Transverse colon (tissue), 4 donors: ENCODE data around the gene MYH16. TPM values are rescaled to one million over a fixed set of nuclear protein-coding genes. Genes with fewer than 3 reads are reported as not detected.
"Not testable (repeated sequence)": the region's sequence is repeated elsewhere in the genome, so short reads cannot be mapped to it uniquely, and the experiment has no call there.

ENCODE experiments used
- DNase-seq: peaks from one replicate; pipeline ENCODE4 v3.0.0-alpha.2; 2019
- H3K27ac ChIP-seq, 4 donors: fragments of 200-600 bp; sonication (generic); 2 replicates each; pipeline ENCODE4 v1.5.1; 2016 to 2018; ENCODE audit warnings: inconsistent platforms in 4 of 4
- H3K27me3 ChIP-seq: fragments of 200-600 bp; sonication (generic); 2 replicates; pipeline ENCODE4 v1.5.1; 2017; ENCODE audit warnings: inconsistent platforms
- H3K36me3 ChIP-seq, 4 donors: fragments of 200-600 bp; sonication (generic); 2 replicates each; pipeline ENCODE4 v1.5.1; 2017 to 2019; ENCODE audit warnings: inconsistent platforms in 4 of 4
- H3K4me1 ChIP-seq, 4 donors: fragments of 200-600 bp; sonication (generic); 2 replicates each; pipeline ENCODE4 v1.5.1; 2017 to 2020; ENCODE audit warnings: inconsistent platforms in 4 of 4
- H3K4me3 ChIP-seq, 4 donors: fragments of 200-600 bp; sonication (generic); 1 replicate in 1 of 4; 2 replicates in 3 of 4; pipeline versions ENCODE4 v1.5.1 to v1.6.1; 2017 to 2019; ENCODE audit warnings: inconsistent platforms in 4 of 4
- H3K9me3 ChIP-seq, 2 donors: fragments of 200-600 bp; sonication (generic); 2 replicates each; pipeline ENCODE4 v1.5.1; 2017 to 2019; ENCODE audit warnings: inconsistent platforms in 2 of 2
- EP300 ChIP-seq: sonication (generic); formaldehyde crosslinking; IDR thresholded peaks from one replicate; pipeline ENCODE4 v1.6.1; 2017; ENCODE audit warnings: antibody characterized with exemption, low read depth
- POLR2A ChIP-seq: fragments of 450-650 bp; IDR thresholded peaks from one replicate; pipeline ENCODE4 v1.6.1; 2016; ENCODE audit warnings: antibody characterized with exemption, mild to moderate bottlenecking, moderate library complexity
- POLR2AphosphoS5 ChIP-seq, 3 donors: sonication (generic); formaldehyde crosslinking; IDR thresholded peaks; one replicate each; pipeline ENCODE4 v1.6.1; 2016; ENCODE audit warnings: antibody characterized with exemption in 3 of 3
- WGBS, 2 donors: methylation state at CpG; one replicate each; pipeline ENCODE4 v1.1.5; 2018; ENCODE audit warnings: low coverage in 1 of 2; 5-methylcytosine and 5-hydroxymethylcytosine counted together
- in situ Hi-C, 4 donors: fragments of 200-750 bp; cut with MboI; loops; one replicate each; pipeline versions ENCODE4 v1.15.0 to v1.15.1; 2017; ENCODE audit warnings: low sequenced_read_pairs in 3 of 4, low pct_ligation_motif_present in 1 of 4, low pct_unique_long_range_greater_than_20kb in 1 of 4
- intact Hi-C: fragments of 100-400 bp; cut with DNase I; formaldehyde crosslinking; loops from one replicate; pipeline ENCODE4 v1.15.1; 2023; ENCODE audit warnings: low total_unique reads
- total RNA-seq, 4 donors: library from RNA; depleted of rRNA; stranded (reverse); fragments of >200 nt; gene quantifications; one replicate each; pipeline ENCODE4 v1.1.0, GENCODE V29; 2016
- TF ChIP-seq, protein P1 (sequence below), 5 experiments: fragments of 200-600 bp in 3 of 5; fragments of 450-650 bp in 2 of 5; sonication (generic) in 3 of 5; IDR thresholded peaks; 1 replicate in 2 of 5; 2 replicates in 3 of 5; pipeline ENCODE4 v1.5.1; 2016 to 2017; ENCODE audit warnings: antibody characterized with exemption in 5 of 5, inconsistent platforms in 3 of 5, mild to moderate bottlenecking in 2 of 5, moderate library complexity in 1 of 5

MYH16 gene
- total RNA-seq, 4 donors from 2014 or later, result not detected

DNA sequence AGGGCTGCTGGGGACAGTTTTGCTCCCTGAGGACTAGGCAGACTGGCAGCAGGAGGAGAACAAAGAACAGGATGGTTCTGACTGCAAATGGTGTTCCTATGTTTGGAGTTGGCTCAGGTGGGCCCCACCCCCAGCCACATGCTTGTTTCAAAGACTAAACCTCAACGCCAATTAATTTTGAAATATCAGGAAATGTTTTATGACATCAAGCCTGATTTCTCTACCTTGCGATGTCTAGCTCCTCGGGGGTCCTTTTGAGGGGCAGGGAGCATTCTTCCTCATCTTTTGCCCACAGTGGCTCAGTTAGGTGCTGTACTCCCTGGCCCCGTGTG, 4.1 kb upstream of the MYH16 start:
- Histone ChIP-seq H3K9me3 (no peaks in the 10 kb centered on the region), H3K27ac (no peak overlapping the region), H3K4me3 (no peak overlapping the region), H3K36me3 (no peaks in the 10 kb centered on the region), H3K4me1 (no peaks in the 10 kb centered on the region), H3K27me3 (no peaks in the 10 kb centered on the region)
- TF ChIP-seq POLR2A (no peak), POLR2AphosphoS5 (IDR thresholded peaks at IDR 0.05) (no peak), EP300 (no peak)
- TF ChIP-seq, protein P1, sequence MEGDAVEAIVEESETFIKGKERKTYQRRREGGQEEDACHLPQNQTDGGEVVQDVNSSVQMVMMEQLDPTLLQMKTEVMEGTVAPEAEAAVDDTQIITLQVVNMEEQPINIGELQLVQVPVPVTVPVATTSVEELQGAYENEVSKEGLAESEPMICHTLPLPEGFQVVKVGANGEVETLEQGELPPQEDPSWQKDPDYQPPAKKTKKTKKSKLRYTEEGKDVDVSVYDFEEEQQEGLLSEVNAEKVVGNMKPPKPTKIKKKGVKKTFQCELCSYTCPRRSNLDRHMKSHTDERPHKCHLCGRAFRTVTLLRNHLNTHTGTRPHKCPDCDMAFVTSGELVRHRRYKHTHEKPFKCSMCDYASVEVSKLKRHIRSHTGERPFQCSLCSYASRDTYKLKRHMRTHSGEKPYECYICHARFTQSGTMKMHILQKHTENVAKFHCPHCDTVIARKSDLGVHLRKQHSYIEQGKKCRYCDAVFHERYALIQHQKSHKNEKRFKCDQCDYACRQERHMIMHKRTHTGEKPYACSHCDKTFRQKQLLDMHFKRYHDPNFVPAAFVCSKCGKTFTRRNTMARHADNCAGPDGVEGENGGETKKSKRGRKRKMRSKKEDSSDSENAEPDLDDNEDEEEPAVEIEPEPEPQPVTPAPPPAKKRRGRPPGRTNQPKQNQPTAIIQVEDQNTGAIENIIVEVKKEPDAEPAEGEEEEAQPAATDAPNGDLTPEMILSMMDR (IDR thresholded peaks at IDR 0.05), result no peak
- intact Hi-C loops (no loop called here), in situ Hi-C loops (no loop called here)
- 82% methylated on average over 4 of the region's 4 CpGs; no CpG with 5 or more reads in 1 of the 2 donors for WGBS, 2 donors
- no peak for DNase-seq

DNA sequence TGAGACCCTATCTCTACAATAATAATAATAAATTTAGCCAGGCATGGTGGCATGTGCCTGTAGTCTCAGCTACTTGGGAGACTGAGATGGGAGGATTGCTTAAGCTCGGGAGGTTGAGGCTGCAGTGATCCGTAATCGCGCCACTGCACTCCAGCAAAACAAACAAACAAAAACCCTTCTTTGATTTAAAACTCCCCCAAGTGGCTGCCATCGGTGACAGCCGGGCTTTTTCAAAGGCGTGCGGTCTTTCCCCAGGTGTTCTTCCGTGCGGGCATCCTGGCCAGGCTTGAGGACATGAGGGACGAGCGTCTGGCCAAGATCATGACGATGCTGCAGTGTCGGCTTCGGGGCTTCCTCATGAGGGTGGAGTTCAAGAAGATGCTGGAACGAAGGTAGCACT, 1.9 kb upstream of the MYH16 start:
- no peak overlapping the region for H3K4me3 ChIP-seq
- no peak overlapping the region for H3K27ac ChIP-seq
- TF ChIP-seq EP300 (no peak), POLR2A (no peak), POLR2AphosphoS5 (IDR thresholded peaks at IDR 0.05) (no peak)
- TF ChIP-seq, protein P1 (IDR thresholded peaks at IDR 0.05), result no peak
- H3K27me3 ChIP-seq, result no peaks in the 10 kb centered on the region
- no peaks in the 10 kb centered on the region for H3K36me3 ChIP-seq
- intact Hi-C loops, result no loop called here
- no peak for DNase-seq
- 62 to 73% methylated on average over 3 to 16 of the region's 16 CpGs for WGBS, 2 donors
- H3K9me3 ChIP-seq, result no peaks in the 10 kb centered on the region
- peaks cover 0 to 9% (median 1%) of the 10 kb centered on the region in 4 donors for H3K4me1 ChIP-seq
- in situ Hi-C loops, result no loop called here

DNA sequence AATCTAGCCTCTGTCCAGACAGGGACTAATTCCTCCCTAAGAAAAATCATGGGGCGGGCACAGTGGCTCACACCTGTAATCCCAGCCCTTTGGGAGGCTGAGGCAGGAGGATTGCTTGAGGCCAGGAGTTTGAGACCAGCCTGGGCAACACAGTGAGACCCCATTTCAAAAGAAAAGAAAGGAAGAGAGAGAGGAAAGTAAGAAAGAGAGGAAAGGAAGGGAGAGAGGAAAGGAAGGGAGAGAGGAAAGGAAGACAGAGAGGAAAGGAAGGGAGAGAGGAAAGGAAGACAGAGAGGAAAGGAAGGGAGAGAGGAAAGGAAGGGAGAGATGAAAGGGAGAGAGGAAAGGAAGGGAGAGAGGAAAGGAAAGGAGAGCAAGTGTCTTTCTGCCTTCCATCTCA, 922 bp downstream of the MYH16 start:
- in situ Hi-C loops, result not testable (repeated sequence)
- WGBS, 2 donors, result 95% methylated on average over 1 of the region's 1 CpG; no CpG with 5 or more reads in 1 of the 2 donors

DNA sequence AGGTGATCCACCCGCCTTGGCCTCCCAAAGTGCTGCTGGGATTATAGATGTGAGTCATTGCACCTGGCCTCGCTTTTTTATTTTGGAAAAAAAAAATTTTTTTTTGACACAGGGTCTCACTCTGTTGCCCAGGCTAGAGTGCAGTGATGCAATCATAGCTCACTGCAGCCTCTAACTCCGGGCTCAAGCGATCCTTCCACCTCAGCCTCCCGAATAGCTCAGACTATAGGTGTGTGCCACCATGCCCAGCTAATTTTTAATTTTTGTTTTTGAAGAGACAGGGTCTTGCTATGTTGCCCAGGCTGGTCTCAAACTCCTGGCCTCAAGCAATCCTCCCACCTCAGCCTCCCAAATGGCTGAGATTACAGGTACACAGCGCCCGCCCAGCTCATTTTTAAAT, 2.3 kb downstream of the MYH16 start:
- H3K27me3 ChIP-seq, intact Hi-C loops, H3K4me3 ChIP-seq, H3K9me3 ChIP-seq, DNase-seq, H3K27ac ChIP-seq, H3K36me3 ChIP-seq, H3K4me1 ChIP-seq, in situ Hi-C loops: not testable (repeated sequence)
- 90 to 92% methylated on average over 5 to 7 of the region's 7 CpGs for WGBS, 2 donors

More for the DNA sequence above, 922 bp downstream of the MYH16 start:
- H3K4me1 ChIP-seq, H3K4me3 ChIP-seq, DNase-seq, H3K36me3 ChIP-seq, H3K27me3 ChIP-seq, H3K9me3 ChIP-seq, intact Hi-C loops, H3K27ac ChIP-seq: not testable (repeated sequence)

DNA sequence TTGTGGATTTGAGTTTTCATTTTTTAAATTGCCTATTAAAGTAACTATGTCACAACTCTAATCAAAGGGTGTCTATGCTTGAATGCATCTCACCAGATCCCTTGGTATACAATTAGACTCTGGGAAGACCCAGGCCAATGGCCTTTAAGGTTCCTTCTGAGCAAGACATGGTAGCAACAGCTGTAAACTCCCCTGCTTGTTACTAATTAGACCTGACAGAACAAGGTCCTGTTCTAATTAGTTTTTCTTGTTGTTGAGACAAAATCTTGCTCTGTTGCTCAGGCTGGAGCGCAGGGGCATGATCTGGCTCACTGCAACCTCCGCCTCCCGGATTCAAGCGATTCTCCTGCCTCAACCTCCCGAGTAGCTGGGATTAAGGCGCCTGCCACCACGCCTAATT, 2.9 kb downstream of the MYH16 start:
- H3K4me3 ChIP-seq, result no peak overlapping the region
- H3K4me1 ChIP-seq, result peaks cover 0 to 9% (median 1%) of the 10 kb centered on the region in 4 donors
- H3K27ac ChIP-seq, result no peak overlapping the region
- no peaks in the 10 kb centered on the region for H3K27me3 ChIP-seq
- intact Hi-C loops, result no loop called here
- WGBS, 2 donors, result 84% methylated on average over 7 of the region's 7 CpGs; no CpG with 5 or more reads in 1 of the 2 donors
- TF ChIP-seq EP300 (no peak), POLR2A (no peak), POLR2AphosphoS5 (IDR thresholded peaks at IDR 0.05) (no peak)
- TF ChIP-seq, protein P1 (IDR thresholded peaks at IDR 0.05), result no peak
- no peaks in the 10 kb centered on the region for H3K36me3 ChIP-seq
- DNase-seq, result no peak
- in situ Hi-C loops, result no loop called here
- no peaks in the 10 kb centered on the region for H3K9me3 ChIP-seq
